NCI-H1417 (cell line): ENCODE data around the gene MGMT.

Experiments
- DNase-seq, 3 experiments: peaks; one replicate each; lab custom pipeline; 2025; lab: John Stamatoyannopoulos, UW

MGMT gene

DNA sequence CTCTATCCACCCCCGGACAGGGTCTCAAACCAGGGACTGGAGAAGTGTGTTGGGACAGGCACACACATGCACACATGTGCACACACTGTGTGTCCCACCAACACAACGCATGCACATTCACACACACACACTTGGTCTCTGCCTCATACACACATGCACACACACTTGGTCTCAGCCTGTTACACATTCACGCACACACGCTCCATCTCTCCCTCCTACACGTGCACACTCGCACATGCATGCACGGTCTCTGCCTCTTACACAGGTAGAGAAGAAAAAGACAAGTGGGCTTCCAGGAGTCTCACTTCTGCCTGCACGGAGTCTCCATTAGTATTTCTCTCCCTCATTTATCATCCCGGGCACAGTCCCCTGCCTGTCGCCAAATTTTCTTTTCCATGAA lies 325.8 kb downstream of the MGMT start:
- DNase-seq = no peak

GRCh38 chr10:129793479-129793878 lies 326.4 kb downstream of the MGMT start:
- DNase-seq = no peak

DNA sequence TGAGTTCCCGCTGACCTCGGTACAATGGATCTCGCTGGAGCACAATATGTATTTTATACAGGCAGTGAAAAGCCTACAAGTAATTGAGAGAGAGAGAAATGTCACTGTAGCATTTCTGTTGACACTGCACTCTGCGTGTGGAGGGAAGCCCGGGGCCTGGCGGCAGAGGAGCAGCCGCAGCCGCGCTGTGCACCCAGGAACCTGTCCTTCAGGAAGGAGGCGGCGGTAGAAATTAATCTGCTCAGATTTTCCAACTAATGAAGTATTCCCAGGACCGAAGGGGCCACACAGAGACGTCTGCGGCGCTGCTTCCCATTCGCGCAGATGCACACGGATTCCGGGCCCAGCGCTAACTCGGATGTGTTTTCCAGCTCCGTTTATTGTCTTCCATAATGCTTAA lies 327.0 kb downstream of the MGMT start:
- DNase-seq = no peak

DNA sequence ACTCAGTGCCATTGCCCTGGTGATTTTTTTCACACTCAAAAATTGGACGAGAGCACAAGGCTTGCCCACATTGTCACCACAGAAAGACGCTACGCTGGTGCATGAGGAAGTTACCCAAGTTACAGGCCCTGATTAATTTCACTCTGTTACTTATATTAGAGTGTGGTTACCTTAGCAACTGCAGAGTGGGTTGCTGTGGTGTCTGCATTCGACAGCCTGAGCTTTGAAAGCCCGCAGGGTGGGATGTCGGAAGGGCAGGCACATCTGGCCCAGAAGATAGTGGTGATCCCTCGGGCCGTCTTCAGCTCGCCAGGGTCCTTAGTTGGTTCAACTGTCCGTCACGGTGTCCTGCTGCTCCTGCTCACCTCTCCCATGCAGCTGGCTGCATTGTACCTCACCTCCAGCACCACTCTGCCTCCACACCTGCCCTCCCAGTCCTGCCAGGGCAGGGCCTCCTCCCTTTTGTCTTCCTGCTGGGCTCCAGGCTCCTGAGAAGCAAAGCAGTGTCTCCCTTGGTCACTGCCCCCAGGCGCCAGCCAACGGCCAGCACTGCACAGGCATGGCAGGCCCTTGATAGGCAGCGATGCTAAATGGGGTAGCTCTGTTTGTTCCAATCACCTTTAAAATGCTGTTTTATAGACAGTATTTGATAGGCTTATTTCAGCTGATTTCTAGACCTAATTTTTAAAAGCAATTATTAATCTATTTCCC lies 329.8 kb downstream of the MGMT start:
- peak in 1 of 3 experiments; percentile 0 for DNase-seq

DNA sequence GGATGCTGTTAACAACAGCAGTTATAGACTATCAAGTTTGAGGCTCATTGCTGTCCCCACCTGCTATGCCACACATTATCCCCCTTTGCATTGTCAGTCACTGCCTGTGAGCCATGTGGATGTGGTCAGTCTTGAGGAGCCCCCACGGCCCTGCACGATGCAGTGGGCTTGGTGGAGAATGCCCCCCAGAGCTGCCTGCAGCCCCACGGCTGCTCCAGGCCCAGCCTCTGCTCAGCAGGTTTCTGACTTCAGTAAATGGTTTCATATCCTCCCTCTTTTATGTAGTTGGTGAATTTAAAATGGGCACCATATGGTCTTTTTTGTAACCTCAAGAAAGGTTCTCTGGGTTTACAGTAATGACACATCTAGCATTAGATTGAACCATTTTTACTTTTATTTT lies 332.9 kb downstream of the MGMT start:
- no peak for DNase-seq

GRCh38 chr10:129800796-129801340 lies 333.8 kb downstream of the MGMT start:
- no peak for DNase-seq

DNA sequence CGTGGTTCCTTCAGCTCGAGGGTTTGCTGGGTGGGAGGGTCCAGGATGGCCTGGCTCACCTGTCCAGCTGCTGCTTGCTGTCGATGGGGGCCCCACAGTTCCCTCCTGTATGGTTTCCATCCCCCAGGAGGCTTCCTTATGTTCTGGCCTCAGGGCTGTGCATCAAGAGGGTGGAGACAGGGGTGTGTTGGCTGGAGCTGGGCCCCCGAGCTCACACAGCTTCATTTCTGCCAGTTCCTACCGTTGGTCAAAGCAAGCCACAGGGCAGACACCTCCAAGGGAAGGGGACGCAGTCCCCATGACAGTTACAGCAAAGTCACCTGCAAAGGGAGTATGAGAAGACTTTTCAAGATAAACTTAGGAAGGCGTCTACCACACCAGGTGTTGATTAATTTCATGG lies 340.2 kb downstream of the MGMT start:
- DNase-seq = no peak

GRCh38 chr10:129808092-129808983 lies 341.3 kb downstream of the MGMT start:
- DNase-seq = no peak

DNA sequence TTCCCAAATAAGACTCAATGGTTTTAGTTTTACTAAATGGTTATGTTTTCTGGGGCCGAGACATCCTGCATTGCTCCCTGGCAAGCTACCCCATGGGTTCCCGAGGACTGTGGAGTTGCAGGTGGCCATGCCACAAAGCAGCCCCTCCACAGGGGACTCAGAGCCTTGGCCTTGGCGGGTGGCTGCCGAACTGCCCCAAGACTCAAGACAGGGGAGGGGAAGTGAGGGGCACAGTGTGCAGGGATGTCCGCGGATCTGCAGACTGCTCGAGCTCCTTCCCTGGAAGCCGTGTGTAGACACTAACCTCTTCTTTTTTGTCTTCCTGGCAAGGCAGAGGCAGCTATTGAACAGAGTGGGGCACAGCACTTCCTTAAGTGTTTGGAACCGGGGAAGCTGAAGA lies 342.4 kb downstream of the MGMT start:
- DNase-seq = no peak

- DNase-seq = no peak
Measured at GRCh38 chr10:129809841-129810240, 342.8 kb downstream of the MGMT start.

- no peak for DNase-seq
Measured at GRCh38 chr10:129811208-129811607, 344.2 kb downstream of the MGMT start.

- DNase-seq = no peak
Measured at GRCh38 chr10:129812398-129812797, 345.4 kb downstream of the MGMT start.

DNA sequence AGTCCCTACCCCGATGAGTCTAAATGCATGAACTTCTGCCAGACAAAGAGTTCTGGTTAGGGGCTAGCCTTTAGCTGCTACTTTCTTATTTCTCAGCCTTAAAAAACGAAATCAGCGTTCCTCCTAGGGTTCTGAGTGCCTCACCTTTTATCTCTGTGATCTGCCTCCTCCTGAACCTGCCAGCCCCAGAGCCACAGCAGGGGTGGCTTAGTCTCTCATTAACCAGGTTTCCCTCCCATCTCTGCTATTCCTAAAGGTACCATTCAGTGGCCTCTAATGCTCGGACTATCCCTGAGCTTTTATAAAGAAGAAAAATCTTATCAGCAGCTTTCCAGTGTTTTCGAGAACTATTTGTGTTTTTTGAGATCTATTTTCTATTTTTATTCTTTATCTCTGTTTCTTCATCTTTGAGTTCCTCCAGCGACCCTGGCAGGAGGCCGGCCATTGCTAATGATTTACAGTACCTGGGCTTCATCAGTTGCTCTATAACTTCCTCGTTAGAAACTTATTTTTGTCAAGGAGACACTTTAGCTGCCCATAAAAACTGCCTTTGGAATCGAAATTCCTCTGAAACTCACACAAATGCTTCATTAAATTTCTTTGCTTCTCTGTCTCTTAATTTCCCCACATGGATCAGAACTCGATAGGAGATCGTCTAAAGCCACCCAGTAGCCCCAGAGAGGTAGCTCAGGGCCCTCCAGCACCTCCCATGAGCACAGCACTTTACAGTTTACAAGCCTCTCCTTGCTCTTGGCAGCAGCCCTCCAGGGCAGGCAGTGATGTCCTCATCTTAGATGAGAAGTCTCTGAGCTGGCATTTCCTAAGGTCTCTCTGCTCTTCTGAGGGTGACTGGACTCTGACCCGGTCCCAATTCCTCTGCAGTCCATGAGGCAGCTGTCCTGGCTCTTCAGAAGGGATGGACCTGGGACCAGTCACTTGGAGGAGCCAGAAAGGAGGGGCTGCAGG lies 347.9 kb downstream of the MGMT start:
- no peak for DNase-seq

DNA sequence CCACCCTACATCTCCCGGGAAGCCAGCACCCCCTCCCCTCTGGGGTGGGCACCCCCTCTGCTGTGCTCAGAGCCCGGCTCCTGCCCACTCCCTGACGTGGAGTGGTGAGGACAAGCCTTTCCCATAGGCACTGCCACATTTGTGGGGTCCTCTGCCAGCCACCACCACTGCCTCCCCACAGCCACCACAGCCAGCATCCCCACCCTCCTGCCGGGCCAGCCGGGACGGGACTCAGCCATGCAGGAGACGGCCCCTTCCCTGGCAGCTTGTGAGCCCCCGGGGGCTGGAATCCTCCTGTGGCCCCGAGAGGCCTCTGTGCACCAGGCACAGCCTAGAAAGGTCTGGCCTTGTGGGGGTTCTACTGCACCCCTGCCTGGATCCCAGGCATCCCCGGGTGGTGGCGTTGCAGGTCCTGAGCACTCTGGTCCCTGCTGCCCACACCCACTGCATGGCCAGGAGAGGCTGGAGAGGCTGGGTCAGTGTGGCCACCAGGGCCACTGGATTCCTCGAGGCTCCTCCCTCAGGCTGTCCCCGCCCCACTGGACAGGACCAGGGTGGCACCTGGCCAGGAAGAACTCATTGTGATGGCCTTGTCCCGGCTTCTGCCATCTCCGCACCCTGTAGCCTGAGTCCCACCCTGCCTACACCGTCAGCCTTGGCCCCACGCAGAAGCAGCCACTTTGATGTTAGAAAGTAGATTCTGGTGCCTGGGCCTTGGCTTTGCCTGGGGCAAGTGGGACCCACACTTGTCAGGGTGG lies 349.0 kb downstream of the MGMT start:
- DNase-seq = no peak

GRCh38 chr10:129816656-129817045 lies 349.6 kb downstream of the MGMT start:
- no peak for DNase-seq
